HL-60 (cell line): ENCODE data around the gene CDK2.

Source experiments
- DNase-seq, 2 experiments: peaks; one replicate each; pipeline ENCODE4 v3.0.0-alpha.2; 2010 to 2020; ENCODE audit warnings: low read depth in 1 of 2, low spot score in 1 of 2
- H3K27ac ChIP-seq: fragments of 250-450 bp; sonication (Bioruptor Pico); replicated peaks from 2 replicates; pipeline ENCODE4 v1.5.1; 2020; ENCODE audit warnings: mild to moderate bottlenecking, moderate library complexity
- H3K27me3 ChIP-seq: fragments of 250-450 bp; sonication (Bioruptor Pico); 2 replicates; pipeline ENCODE4 v1.5.1; 2021; ENCODE audit warnings: mild to moderate bottlenecking, moderate library complexity; ENCODE audit not compliant: insufficient read depth, poor library complexity, severe bottlenecking
- H3K4me3 ChIP-seq: replicated peaks from 2 replicates; pipeline ENCODE4 v1.5.1; 2011; ENCODE audit warnings: mild to moderate bottlenecking, control low read depth, low read length; ENCODE audit not compliant: insufficient read depth
- GABPA ChIP-seq: IDR thresholded peaks from 2 replicates; pipeline ENCODE4 v1.6.1; 2012; ENCODE audit warnings: low read depth
- POLR2AphosphoS5 ChIP-seq: IDR thresholded peaks from 2 replicates; pipeline ENCODE4 v1.6.1; 2012; ENCODE audit warnings: low read depth
- SPI1 ChIP-seq: IDR thresholded peaks from 2 replicates; pipeline ENCODE4 v1.6.1; 2012; ENCODE audit warnings: low read depth, mild to moderate bottlenecking, borderline replicate concordance
- TF ChIP-seq, protein P1 (sequence below): IDR thresholded peaks from one replicate; pipeline ENCODE4 v1.5.1; 2011; ENCODE audit warnings: low read length, control low read depth, inconsistent platforms; ENCODE audit not compliant: insufficient read depth
- TF ChIP-seq, protein P2 (sequence below): IDR thresholded peaks from 2 replicates; pipeline ENCODE4 v1.6.1; 2012; ENCODE audit warnings: low read depth; ENCODE audit not compliant: insufficient replicate concordance

The CDK2 gene

DNA sequence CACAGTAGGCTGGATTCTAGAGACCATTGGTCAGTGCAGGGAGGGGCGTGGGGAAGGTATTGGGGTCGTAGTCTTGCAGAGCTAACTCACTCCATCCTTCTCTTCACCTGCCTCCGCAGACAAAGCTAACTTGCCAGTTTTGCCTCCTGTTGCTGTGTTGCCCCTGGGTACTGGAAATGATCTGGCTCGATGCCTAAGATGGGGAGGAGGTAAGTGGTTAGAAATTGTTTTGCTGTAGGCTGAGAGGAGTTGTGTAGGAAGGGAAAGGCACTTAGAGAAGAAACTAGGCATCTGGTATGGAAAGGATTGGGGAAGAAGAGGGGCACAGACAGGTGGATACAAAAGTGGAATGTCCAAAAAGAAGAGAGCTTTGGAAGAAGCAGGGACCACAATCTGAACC lies 24.6 kb upstream of the CDK2 start:
- no peak overlapping the region for H3K4me3 ChIP-seq
- H3K27me3 ChIP-seq: no peaks in the 10 kb centered on the region
- H3K27ac ChIP-seq: no peak overlapping the region
- no peak for DNase-seq
- TF ChIP-seq GABPA (no peak), POLR2AphosphoS5 (no peak), SPI1 (no peak)
- TF ChIP-seq, protein P1, sequence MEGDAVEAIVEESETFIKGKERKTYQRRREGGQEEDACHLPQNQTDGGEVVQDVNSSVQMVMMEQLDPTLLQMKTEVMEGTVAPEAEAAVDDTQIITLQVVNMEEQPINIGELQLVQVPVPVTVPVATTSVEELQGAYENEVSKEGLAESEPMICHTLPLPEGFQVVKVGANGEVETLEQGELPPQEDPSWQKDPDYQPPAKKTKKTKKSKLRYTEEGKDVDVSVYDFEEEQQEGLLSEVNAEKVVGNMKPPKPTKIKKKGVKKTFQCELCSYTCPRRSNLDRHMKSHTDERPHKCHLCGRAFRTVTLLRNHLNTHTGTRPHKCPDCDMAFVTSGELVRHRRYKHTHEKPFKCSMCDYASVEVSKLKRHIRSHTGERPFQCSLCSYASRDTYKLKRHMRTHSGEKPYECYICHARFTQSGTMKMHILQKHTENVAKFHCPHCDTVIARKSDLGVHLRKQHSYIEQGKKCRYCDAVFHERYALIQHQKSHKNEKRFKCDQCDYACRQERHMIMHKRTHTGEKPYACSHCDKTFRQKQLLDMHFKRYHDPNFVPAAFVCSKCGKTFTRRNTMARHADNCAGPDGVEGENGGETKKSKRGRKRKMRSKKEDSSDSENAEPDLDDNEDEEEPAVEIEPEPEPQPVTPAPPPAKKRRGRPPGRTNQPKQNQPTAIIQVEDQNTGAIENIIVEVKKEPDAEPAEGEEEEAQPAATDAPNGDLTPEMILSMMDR: no peak
- TF ChIP-seq, protein P2, sequence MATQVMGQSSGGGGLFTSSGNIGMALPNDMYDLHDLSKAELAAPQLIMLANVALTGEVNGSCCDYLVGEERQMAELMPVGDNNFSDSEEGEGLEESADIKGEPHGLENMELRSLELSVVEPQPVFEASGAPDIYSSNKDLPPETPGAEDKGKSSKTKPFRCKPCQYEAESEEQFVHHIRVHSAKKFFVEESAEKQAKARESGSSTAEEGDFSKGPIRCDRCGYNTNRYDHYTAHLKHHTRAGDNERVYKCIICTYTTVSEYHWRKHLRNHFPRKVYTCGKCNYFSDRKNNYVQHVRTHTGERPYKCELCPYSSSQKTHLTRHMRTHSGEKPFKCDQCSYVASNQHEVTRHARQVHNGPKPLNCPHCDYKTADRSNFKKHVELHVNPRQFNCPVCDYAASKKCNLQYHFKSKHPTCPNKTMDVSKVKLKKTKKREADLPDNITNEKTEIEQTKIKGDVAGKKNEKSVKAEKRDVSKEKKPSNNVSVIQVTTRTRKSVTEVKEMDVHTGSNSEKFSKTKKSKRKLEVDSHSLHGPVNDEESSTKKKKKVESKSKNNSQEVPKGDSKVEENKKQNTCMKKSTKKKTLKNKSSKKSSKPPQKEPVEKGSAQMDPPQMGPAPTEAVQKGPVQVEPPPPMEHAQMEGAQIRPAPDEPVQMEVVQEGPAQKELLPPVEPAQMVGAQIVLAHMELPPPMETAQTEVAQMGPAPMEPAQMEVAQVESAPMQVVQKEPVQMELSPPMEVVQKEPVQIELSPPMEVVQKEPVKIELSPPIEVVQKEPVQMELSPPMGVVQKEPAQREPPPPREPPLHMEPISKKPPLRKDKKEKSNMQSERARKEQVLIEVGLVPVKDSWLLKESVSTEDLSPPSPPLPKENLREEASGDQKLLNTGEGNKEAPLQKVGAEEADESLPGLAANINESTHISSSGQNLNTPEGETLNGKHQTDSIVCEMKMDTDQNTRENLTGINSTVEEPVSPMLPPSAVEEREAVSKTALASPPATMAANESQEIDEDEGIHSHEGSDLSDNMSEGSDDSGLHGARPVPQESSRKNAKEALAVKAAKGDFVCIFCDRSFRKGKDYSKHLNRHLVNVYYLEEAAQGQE: no peak

DNA sequence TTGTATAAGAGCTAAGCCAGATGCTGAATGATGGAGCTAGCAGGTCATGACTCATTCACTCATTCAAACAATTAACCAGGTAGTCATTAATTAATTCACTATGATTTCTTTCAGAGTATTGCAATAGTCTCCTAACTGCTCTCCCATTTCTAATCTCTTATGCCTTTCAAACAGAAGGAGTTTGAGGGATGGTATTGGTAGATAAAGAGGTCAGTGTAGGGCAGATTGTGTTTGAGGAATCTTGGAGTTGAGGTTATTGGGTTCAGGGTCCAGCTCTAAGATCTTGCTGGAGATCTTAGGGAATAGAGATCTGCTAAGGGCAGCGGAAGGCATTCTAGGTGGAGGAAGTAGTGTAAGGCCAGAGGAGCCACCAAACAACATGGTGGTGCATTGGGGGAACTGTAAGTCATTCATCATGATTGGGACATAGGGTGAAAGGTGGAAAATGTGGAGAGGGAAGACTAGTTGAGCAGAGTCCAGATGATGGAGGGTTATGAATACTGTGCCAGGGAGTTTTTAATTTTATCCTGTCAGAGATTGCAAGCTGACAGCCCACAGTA lies 24.0 kb upstream of the CDK2 start:
- TF ChIP-seq, protein P1: no peak
- TF ChIP-seq, protein P2: no peak
- TF ChIP-seq SPI1 (no peak), GABPA (no peak), POLR2AphosphoS5 (no peak)
- no peak overlapping the region for H3K4me3 ChIP-seq
- no peaks in the 10 kb centered on the region for H3K27me3 ChIP-seq
- no peak for DNase-seq
- H3K27ac ChIP-seq: no peak overlapping the region

DNA sequence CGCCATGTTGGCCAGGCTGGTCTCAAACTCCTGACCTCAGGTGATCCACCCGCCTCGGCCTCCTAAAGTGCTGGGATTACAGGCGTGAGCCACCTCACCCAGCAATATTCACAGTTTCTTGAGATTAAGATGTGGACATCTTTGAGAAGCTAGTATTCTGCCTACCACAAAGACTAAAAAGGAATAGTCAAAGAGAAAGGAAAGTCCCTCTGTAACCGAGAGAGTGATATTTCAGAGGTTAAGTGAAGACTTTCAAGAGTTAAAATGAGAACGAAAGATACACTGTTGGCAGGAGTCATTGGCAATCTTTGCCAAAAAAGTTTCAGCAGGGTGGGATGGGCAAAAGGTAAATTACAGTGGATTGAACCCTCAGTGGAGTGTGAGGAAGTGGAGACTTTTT lies 20.1 kb upstream of the CDK2 start:
- DNase-seq: no peak
- Histone ChIP-seq H3K4me3 (no peak overlapping the region), H3K27me3 (no peaks in the 10 kb centered on the region), H3K27ac (no peak overlapping the region)
- TF ChIP-seq, protein P1: no peak
- no peak for TF ChIP-seq POLR2AphosphoS5
- no peak for TF ChIP-seq SPI1
- TF ChIP-seq GABPA: no peak
- TF ChIP-seq, protein P2: no peak
